Sigmoid colon (tissue), 4 donors: ENCODE measurements around the gene F13A1.

Source experiments
- CTCF ChIP-seq, 4 experiments: fragments of 450-650 bp in 3 of 4; fragments of 200-600 bp in 1 of 4; IDR thresholded peaks; one replicate each; pipeline ENCODE4 v1.5.1; 2016 to 2019; ENCODE audit warnings: antibody characterized with exemption in 4 of 4, mild to moderate bottlenecking in 3 of 4, moderate library complexity in 2 of 4
- EP300 ChIP-seq, 4 donors: sonication (generic); formaldehyde crosslinking; IDR thresholded peaks; one replicate each; pipeline ENCODE4 v1.6.1; 2017; ENCODE audit warnings: antibody characterized with exemption in 4 of 4

GRCh38 chr6:6166064-6166463, 154.4 kb downstream of the F13A1 start:
- TF ChIP-seq CTCF (IDR thresholded peaks at IDR 0.05) (no peak), EP300 (IDR thresholded peaks at IDR 0.05) (no peak)
